Thyroid gland (tissue), 4 donors: ENCODE data around the gene ARSJ.
"Not testable (repeated sequence)": the region's sequence is repeated elsewhere in the genome, so short reads cannot be mapped to it uniquely, and the experiment has no call there.

Experiments
- CTCF ChIP-seq, 6 experiments: fragments of 200-600 bp in 3 of 6; fragments of 450-650 bp in 3 of 6; sonication (generic) in 3 of 6; IDR thresholded peaks; one replicate each; pipeline ENCODE4 v1.5.1; 2016 to 2019; ENCODE audit warnings: antibody characterized with exemption in 6 of 6, mild to moderate bottlenecking in 2 of 6, inconsistent platforms in 1 of 6, moderate library complexity in 1 of 6
- POLR2A ChIP-seq, 2 donors: fragments of 450-650 bp; IDR thresholded peaks; one replicate each; pipeline ENCODE4 v1.6.1; 2017; ENCODE audit warnings: antibody characterized with exemption in 2 of 2, mild to moderate bottlenecking in 2 of 2, moderate library complexity in 1 of 2

GRCh38 chr4:113924706-113925105 lies 54.7 kb downstream of the ARSJ start:
- TF ChIP-seq CTCF, POLR2A (IDR thresholded peaks at IDR 0.05): not testable (repeated sequence)
